GM19351 (cell line): ENCODE measurements around the gene ZNF624.
"Not testable (repeated sequence)": the region's sequence is repeated elsewhere in the genome, so short reads cannot be mapped to it uniquely, and the experiment has no call there.

ENCODE experiments used
- ATAC-seq: cut with Tn5 transposase; IDR thresholded peaks from one replicate; pipeline ENCODE4 v1.9.1; 2021; ENCODE audit warnings: mild to moderate bottlenecking, moderate library complexity; ENCODE audit not compliant: unreplicated experiment

ZNF624 gene

DNA sequence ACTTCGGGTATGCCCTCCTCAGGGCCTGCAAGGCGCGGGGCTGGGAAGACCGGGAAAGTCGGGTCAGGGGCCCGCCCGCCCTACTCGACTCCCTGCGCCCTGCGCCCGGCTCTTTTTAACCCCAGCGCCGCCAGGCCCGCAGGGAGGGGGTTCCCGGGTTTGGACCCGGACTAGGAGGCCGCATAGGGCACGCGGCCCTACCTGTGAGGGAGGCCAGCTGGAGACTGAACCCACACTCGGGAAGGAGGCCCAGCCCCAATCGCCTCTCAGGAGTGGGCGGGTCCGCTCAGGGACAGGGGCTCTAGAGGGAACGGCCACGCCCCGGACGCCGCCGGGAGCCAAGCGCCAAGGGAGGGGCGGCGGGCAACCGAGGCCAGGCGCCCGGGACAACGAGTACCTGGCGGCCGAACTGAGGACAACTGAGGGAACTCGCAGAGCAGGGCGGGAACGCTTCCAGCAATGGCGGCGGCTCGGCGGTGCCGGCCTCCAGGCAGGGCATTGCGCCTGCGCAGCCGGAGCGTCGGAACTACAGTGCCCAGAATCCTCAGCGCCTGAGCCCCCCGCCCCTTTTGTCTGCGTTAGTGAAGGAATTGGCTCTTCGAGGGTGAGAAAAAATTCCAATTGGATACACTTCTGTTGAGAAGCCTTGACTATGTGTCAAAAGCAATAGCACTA, at the start of gene ZNF624:
TSS of gene ZNF624 (minus strand) at position 484 of the 675 bp plus-strand sequence.
- peak; percentile 95 for ATAC-seq

DNA sequence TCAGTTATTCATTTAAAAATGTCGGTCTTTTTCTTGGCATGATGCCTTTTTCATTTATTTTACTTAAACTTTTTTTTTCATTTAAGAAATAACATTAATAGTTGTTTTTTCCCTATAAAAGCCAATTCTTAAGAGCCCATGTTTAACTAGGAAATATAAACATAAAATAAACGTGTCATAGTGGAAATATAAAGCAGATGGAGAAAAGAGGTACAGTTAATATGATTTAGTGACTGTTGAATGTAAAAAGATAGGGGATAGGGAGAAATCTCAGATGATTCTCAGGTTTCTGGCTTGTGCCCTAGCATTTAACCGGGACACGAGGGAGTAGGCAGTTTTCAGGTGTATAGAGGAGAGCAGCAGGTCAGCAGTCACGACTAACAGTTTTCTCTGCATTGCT, 44.0 kb upstream of the ZNF624 start:
- ATAC-seq: not testable (repeated sequence)

DNA sequence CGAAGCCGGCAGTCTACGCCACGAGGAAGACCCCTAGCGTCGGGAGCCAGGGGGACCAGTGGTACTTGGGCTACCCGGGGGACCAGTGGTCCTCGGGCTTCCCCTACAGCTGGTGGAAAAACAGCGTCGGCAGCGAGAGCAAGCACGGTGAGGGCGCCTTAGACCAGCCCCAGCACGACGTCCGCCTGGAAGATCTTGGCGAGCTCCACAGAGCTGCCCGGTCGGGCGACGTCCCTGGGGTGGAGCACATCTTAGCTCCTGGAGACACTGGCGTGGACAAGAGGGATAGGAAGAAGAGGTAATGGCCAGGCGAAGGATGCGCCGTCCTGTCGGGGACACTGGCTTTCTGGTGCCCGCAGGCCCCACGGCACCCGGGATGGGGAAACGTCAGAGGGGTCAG, 36.8 kb upstream of the ZNF624 start:
- ATAC-seq: not testable (repeated sequence)

DNA sequence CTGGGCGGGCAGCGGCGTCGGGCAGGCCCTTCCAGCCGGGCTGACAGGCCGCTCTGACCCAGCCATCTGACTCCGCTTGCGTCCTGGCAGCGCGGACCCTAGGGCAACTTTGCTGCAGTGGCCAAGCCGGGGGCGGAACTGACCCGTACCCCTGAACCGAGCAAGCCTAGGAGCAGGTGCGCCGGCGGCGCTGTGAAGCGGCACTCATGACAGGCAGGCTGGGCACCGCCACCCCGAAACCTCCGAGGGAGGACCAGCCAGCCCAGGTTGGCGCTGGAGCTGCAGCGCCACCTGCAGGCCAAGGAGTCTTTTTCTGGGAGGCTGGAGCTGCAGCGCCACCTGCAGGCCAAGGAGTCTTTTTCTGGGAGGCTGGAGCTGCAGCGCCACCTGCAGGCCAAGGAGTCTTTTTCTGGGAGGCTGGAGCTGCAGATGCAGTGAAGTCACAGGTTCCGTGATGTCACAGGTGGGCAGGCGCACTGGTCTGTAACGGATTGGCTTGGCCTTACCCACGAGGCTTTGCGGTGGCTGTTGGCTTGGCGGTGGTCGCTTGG, 36.2 kb upstream of the ZNF624 start, which contains the start of gene CCDC144A:
TSS of gene CCDC144A (plus strand) at position 511 of the 551 bp plus-strand sequence. CDS start 160 bp downstream, outside the sequence.
- ATAC-seq: not testable (repeated sequence)

DNA sequence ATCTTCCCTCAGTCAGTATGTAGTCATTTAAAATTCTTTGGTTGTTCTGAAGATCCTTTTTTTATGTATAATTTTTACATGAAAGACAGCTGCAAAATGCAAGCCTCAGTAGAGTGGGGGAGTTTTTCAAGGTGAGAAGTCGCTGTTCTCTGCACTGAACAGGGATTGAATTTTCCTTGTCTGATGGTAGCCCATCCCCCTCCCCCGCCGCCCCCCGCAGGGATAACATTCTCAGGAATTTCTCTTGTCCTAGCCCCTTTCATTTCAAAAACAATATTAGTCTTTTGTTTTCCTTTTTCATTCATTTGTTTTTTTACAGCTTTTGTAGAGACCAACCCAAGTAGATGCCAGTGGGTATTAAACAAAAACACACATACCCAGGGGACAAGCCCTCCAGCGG, 33.5 kb upstream of the ZNF624 start:
- ATAC-seq: not testable (repeated sequence)

DNA sequence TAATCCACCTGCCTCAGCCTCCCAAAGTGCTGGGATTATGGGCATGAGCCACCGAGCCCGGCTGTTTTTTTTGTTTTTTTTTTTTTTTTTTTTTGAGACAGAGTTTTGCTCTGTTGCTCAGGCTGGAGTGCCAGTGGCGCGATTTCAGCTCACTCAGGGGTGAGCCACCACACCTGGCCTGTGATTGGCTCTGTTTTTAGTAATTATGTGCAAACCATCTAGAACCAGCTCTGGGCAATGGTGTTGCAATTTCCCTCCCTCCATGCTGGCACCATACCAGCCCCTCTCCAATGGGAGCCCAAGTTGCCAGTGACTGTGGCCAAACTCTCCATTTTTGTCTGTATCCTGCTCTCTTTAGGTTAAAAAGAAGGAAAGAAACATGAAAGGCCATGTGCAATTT, 32.4 kb upstream of the ZNF624 start:
- ATAC-seq: not testable (repeated sequence)

DNA sequence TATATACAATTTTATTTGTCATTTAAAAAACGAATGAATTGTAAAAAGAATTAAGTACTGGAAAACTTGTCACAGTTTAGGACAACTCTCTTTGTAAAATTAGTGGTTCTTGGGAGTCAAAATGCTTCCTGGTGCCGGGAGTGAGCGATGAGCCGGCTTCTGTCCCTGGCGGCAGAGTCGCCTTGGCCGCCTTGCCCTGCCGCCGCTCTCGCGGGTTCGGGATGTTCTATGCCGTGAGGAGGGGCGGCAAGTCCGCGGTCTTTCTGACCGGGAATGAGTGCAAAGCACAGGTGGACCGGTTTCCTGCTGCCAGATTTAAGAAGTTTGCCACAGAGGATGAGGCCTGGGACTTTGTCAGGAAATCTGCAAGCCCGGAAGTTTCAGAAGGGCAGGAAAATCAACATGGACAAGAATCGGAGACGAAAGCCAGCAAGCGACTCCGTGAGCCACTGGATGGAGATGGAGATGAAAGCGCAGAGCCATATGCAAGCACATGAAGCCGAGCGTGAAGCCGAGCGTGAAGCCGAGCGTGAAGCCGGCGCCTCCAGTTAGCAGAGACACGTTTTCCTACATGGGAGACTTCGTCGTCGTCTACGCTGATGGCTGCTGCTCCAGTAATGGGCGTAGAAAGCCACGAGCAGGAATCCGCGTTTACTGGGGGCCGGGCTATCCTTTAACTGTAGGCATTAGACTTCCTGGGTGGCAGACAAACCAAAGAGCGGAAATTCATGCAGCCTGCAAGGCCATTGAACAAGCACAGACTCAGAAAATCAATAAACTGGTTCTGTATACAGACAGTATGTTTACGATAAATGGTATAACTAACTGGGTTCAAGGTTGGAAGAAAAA, 29.9 kb upstream of the ZNF624 start:
- not testable (repeated sequence) for ATAC-seq

DNA sequence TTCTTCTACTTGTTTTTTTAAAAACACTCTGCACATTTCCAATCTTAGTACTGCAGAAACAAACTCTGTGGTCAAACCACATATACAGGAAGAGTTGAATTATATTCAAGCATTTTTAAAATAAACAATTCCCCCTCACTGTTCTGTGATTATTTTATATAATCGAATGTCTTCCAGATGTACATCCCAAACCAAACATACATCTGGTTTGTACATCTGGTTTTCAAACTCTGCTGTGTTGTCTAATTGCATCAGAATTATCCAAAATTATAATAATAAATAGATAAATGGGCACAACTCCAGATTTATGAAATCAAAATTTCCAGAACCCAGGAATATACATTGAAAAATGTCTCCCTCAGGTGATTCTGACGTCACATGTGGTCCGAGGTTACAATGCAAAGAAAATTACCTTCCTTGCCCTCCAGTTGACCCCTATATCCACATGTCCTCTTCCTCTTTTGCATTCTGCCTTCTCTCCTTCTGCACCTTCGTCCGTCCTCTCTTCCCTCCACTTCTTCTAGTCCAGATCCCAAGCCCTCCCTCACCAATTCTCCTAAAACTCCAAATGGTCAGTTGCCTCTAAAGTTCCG, 23.1 kb upstream of the ZNF624 start:
- no peak for ATAC-seq

DNA sequence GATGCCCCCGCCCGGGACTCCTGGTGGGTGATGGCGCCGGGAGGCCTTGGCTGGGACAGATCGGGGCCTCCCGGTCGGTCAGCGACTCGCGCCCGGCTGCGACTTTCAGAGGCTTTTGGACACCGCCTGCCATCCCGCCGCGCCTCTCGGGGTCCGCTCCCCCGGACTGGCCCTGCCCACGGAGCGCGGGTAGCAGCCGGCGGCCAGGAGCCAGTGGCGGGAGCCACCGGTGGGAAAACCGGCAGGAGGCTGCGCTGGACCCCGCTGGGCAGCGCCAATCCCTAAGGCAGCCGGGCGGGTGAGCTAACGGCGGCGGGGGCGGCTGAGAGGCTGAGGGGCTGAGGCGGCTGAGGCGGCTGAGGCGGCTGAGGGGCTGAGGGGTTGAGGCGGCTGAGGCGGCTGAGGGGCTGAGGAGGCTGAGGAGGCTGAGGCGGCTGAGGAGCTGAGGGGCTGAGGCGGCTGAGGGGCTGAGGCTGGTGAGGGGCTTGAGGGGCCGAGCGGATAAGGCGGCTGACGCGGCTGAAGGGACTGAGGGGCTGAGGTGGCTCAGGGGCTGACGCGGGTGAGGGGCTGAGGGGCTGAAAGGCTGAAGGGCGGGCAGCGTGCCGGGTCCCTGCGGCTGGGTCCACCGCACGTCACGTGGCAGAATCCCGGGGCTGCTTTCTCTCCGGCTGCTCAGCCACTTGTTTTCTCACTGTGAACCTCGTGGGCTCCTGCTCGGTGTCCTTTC, 13.4 kb upstream of the ZNF624 start:
- not testable (repeated sequence) for ATAC-seq

DNA sequence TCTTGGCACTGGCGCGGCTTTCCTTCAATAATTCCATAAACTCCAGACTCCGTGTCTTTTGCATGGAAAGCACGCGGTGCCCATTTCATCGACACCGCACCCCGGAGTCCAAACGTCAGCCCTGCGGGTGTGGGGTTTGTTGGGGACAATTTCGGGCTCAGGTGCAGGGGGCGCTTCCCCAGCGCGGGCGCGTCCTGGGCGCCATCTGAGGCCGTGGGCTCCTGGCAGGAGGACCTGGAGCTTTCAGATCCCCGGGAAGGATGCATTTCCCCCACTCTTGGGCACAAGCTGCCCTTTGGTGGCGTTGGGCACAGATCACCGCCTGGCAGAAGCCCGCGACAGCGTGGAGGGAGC, 12.9 kb upstream of the ZNF624 start:
- ATAC-seq: not testable (repeated sequence)

DNA sequence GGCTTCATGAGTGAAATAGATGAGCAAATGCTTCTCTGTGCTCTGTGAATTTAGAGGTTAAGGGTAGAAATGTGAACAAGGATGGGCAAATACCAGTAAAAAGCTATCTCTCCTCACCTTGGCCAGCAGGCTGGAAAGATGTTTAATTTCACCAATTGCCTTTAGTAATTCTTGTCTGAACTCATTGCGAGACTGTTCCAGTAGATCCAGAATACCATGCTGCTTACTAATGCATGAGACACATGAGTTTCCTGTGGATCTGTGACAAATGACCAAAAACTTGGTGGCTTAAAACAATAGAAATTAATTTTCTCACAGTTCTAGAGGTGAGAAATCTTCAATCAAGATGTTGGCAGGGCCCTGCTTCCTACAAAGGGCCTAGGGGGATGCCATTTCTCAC, 9.3 kb upstream of the ZNF624 start:
- ATAC-seq: no peak

DNA sequence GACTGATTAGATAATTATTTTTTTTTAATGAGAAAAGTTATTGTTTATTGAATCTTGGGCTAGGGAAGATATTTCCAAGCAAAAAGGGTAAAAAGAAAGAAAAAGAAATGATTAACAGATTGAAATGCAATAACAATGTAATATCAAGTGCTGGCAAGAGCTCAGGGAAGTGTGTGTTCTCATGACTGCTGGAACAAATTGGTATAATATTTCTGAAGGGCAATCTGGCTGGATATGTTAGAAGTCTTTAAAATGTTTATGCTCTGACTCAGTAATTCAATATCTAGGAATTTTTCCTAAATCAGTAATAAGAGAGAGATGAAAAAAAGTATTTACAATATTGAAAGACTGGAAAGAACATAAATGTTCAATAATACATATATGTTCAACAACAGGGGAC, 7.6 kb upstream of the ZNF624 start:
- no peak for ATAC-seq

DNA sequence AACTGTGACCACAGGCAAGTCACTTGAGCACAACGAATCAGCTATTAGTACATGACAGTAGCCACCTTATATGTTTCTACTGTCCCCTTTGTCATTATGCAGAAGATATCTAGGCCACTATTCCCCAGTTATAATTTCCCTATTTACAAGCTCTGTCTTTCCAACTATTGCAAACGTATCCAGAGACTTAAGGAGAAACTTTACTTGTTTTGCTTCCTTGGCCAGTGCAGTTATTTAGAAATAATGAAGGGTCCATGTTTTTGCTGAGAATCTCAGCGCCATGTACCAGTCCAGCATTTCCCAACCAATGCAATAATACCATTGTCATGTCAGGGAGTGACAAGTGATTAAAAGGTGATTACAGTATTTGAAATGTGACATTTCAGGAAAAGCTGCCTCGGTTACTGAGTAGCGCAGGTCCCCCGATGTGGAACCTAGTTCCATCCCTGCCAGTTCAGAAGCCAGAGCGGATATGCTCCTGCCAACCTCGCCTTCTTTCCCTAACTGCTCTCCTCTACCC, 743 bp downstream of the ZNF624 start:
- peak; percentile 10 for ATAC-seq

DNA sequence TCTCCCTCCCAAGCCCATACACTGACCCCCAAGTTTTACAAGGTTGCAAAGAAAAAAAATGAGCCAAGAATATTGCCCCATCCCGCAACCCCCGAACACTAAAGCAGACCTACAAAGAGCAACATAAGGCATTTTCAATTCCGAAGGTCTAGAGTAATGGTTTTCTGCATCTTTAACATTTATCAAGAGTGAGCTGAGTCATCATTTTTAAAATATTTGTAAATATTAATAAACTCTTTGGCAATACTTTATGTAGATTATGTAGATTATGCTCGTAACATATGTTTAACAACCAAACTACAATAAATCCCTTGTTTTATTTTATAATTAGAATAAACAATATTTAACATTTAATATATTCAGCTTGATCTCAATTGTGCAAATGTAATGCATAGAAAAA, 1.4 kb downstream of the ZNF624 start:
- no peak for ATAC-seq

DNA sequence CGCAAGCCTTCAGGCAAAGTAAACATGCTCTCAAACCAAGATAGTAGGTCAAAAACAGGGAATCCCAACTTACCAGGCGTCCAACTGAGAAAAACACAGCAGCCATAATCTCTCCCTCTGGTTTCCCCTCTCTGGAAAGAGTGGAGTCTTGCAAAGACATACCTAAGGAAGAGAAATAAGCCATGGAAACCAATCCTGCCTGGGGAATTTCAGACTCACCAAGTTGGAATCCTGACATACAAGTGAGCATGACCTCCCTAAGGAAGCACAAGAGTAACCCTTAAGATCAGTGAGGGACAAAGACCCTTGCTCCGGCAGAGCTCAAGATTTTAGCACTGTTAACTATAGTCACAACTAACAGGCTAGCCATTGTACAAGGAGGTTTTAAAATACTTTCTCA, 4.1 kb downstream of the ZNF624 start:
- ATAC-seq: no peak

DNA sequence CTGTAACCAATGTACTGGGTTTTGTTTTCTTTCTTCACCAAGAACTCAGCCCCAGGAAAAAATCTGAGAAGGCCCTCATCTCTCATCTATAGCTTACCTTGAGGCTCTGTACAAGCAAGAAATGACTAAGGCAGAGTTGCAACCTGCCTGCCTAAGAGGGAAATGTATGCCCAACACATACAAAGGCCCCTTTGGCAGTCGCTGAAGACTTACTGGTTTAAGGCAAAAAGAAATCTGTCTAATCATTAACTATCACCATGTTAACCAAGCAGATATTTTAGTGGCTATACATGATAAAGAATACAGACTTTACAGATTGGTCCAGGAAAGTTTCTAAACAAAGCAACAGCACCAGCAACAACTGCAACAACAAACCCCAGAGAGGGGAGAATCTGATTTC, 14.2 kb downstream of the ZNF624 start:
- ATAC-seq: no peak

DNA sequence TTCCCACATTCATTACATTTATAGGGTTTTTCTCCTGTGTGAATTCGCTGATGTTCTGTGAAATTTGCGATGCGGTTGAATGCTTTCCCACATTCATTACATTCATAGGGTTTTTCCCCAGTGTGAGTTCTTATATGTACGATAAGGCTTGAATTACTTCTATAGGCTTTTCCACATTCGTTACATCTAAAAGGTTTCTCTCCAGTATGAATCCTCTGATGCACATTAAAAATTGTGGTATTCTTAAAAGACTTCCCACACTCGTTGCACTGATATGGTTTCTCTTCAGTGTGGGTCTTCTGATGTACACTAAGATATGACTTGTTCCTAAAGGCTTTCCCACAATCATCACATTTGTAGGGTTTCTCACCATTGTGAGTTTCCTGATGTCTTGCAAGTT, 30.4 kb downstream of the ZNF624 start:
- no peak for ATAC-seq

DNA sequence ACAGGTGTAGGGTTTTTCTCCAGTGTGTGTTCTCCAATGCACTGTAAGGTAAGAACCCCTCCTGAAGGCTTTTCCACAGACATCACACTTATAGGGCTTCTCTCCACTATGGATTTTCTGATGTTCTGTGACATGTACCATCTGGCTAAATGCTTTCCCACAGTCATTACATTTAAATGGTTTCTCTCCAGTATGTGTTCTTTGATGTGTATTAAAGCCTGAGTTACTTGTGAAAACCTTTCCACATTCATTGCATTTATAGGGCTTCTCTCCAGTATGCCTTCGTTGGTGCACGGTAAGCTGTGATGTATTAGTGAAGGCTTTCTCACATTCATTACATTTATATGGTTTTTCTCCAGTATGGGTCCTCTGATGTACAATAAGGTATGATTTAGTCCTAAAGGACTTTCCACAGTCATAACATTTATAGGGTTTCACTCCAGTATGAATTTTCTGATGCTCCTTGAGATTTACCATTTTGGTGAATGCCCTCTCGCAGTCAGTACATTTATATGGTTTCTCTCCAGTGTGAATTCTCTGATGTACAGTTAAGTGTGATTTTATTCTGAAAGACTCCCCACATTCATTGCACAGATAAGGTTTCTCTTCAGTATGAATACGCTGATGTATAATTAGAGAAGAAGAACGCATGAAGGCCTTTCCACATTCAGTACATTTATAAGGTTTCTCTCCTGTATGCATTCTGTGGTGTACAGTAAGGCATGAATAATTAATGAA, 30.9 kb downstream of the ZNF624 start:
- ATAC-seq: no peak

DNA sequence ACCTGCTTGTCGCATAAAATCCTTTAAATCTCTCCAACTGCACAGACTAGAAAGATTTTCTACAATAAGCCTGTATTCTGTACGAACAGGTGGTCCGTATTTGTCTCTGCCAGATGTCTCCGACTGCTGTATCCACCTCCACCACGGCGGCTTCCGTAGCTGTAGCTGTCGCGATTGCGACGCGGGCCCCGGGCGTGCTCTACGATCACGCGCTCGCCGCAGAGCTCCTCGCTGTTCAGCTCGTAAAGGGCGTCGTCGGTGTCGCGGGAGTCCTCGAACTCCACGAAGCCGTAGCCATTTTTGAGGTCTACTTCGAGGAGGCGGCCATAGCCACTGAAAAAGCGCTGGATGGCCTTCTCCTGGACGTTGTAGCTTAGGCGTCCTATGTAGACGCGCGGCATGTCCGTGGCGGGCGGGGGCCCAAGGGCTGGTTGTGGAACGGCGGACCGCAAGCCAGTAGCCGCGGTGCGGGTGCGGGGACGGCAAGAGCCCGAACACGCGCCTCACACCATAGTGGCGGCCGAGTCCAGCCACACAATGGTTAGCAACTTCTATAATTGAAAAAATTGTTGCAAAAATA, 36.1 kb downstream of the ZNF624 start:
- ATAC-seq: no peak

DNA sequence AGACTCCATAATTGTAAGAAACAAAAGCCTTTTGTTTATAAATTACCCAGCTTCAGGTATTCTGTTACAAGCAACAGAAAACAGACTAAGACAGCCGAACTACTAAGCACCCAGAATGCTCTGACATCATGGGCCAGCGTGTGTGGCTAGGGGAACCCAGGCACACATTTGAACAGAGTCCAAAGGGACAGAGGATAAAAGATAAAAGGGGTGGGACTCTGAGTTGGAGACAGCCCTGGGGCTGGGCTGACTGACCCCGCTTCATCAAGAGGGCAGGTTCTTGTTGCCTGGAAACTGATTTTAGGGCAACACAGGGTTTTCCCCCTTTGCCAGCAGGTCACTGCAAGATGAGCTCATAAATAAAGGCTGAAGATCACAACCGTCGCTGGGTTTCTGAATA, 54.1 kb downstream of the ZNF624 start:
- ATAC-seq: no peak
